HG03280 (cell line): Measurements from ENCODE around the gene ADGRD1.

Source experiments
- ATAC-seq: cut with Tn5 transposase; IDR thresholded peaks from one replicate; pipeline ENCODE4 v1.9.1; 2021; ENCODE audit warnings: mild to moderate bottlenecking, moderate library complexity; ENCODE audit not compliant: unreplicated experiment

Gene ADGRD1

GRCh38 chr12:131097202-131098177 lies 143.8 kb downstream of the ADGRD1 start:
- ATAC-seq: no peak

DNA sequence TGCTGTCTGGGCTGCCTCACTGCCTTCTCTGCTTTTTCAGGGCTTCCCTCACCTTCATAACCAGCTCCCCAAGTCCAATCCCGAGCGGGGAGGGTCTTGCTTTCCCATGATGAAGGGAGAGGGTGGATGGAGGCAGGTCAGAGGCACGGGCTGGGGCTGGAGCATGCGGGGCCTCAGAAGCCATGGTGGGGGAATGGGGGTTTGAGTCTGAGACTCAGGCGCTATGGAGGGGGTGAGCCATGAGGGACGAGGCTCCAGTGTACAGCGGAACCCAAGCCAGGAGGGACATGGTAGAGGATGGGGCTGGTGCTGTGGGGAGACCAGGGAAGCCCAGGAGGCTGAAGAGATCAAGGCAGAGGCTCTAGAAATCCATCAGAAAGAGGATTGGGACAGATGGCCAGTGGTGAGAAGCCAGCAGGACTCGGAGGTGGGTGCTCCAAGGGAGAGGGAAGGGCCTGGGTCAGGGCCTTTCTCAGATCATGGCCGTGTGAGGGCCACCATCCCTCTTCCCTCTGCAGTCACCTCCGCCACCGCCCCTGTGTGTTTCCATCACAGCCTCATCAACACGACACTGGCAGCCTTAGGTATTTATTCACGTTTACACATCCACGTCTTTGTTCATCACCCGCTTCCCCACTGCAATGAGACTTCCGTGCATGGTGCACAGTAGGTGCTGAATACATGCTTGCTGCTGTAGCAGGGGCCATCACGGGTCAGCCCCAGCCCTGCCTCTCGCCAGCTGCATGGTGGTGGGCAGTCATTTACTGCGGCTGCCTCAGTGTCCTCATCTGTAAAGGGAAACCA lies 144.7 kb downstream of the ADGRD1 start:
- ATAC-seq: no peak

DNA sequence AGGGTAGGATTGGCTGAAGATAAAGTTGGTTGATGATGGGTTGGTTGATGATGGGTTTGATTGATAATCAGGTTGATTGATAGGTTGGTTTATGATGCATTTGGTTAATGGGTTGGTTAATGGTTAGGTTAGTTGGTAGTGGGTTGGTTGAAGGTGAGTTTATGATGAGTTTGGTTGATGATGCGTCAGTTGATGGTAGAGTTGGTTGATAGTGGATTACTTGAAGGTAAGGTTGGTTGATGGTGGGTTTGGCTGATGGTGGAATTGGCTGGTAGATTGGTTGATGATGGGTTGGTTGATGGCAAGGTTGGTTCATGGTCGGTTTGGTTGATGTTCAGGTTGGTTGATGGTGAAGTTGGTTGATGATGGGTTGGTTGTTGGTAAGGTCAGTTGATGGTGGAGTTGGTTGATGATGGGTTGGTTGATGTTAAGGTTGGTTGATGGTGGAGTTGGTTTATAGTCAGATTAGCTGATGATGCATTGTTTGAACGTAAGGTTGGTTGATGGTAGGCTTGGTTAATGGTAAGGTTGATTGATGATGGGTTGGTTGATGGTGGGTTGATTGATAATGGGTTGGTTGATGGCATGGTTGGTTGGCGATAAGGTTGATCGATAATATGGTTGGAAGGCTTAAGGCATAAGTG lies 146.4 kb downstream of the ADGRD1 start:
- no peak for ATAC-seq

GRCh38 chr12:131101006-131101405 lies 147.3 kb downstream of the ADGRD1 start:
- ATAC-seq: no peak

DNA sequence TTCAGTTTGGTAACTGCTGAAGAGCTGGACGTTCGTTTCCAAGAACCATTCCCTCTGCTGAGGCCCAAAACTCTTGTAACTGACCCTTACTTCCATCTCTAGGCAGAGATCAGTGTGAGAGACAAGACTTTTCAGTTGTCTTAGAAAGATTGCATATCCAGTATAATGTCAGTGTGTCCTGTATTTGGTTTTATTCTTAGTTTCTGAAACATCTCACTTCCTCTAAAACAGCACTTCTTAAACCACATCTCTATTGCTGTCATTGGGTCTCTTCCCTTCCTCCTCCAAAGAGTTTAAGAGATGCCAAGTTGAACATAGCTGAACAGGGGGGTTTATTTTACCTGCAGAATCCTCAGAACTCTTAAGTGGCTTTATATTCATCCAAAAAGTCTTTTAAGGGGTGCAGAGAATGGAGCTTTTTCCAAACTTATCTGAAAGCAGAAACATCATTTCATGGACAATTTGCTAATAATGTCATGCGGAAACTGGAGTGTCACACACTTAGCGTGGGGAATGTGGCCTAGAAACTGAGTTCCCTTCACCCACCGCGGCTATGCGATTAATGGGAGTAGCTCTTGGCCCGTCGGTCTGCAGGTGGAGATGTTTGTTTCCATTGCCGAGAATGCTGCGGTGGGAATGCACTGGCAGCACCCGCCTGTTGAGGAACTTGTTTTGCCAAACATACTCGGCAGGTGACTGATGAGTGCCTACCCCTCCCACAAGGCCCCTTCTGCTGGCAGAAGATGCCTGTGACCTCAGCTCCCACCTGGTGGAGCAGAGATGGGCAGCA lies 148.2 kb downstream of the ADGRD1 start:
- ATAC-seq: peak; percentile 54

- no peak for ATAC-seq
Observed at GRCh38 chr12:131102493-131102931, 148.8 kb downstream of the ADGRD1 start.

DNA sequence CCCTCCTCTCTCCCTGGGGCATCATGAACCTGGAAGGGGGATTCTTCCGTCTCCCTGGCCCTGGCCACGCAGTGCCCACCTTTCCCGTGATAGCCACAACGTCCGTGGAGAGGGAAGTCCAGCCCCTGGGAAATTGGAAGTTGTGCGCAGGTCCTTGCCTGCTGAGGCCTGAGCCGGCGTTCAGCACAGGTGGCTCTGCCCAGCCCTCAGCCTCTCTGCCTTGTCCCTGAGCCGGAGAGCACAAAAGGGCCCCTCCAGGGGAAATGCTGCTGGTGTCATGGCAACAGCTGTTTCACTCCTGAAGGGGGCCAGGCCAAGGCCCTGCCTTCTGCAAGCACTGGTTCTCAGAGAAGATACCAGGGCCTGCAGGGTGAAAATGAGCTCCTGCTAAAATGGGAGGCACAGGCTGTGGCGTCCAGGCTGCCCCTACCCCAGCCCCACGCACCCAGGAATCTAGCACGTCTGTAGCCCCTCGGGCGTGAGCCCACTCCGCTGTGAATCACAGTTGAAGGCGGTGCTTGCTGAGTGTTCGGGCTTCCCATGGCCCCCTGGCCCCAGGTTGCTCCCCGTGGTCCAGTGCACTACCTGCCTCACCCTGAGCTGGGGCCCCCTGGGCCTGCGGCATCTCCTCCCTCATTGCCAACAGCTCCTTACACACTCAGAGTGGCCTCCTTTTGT lies 149.4 kb downstream of the ADGRD1 start:
- no peak for ATAC-seq

- ATAC-seq: no peak
Observed at GRCh38 chr12:131103669-131104462, 150.2 kb downstream of the ADGRD1 start.

- ATAC-seq: peak; percentile 61
Observed at GRCh38 chr12:131104463-131105350, 151.0 kb downstream of the ADGRD1 start.

DNA sequence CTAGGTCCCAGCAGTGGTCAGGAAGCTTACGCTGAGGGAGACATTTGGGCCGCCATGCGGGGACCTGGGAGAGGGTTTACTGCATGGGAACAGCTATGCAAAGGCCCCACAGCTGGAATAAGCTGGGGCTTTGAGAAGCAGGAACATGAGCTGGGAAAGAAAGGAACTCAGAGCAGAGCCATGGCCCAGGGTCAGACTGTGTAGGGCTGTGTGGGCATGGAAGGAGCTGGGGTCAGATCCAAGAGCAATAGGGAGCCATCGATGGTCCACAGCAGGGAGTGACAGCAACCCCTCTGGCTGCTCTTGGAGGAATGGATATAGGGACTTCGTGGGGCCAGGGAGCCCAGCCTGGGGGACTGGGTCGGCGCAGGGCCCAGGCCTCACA lies 151.6 kb downstream of the ADGRD1 start:
- no peak for ATAC-seq

- ATAC-seq: no peak
Observed at GRCh38 chr12:131105736-131106348, 152.1 kb downstream of the ADGRD1 start.

DNA sequence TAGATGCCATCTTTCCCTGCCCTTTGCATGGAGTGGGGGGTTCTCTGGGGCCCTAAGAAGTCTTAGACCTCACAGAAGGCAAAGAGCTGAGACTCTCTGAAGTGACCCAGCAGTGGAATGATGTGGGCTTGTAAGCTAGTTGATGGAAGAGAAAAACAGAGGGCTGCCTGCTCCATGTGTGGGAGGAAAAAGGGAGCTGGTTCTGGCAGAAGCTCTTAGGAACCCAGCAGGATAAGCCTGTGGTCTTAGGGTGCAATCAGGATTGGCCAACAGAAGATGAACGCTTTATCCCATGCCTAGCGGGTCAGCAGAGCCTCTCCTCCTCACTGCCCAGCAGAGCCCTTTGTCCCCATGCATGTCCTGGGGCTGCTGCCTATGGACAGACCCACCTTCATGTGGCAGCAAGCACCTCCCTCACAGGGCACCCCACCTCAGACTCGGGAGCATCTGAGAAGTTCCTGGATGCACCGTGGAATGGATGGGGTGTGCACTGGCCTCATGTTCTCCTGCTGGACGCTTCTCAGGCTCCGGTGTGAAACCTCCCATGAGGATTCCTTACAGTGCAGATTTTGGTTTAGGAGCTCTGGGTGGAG lies 152.7 kb downstream of the ADGRD1 start:
- ATAC-seq: no peak

- ATAC-seq: no peak
Observed at GRCh38 chr12:131108177-131108955, 154.7 kb downstream of the ADGRD1 start.

DNA sequence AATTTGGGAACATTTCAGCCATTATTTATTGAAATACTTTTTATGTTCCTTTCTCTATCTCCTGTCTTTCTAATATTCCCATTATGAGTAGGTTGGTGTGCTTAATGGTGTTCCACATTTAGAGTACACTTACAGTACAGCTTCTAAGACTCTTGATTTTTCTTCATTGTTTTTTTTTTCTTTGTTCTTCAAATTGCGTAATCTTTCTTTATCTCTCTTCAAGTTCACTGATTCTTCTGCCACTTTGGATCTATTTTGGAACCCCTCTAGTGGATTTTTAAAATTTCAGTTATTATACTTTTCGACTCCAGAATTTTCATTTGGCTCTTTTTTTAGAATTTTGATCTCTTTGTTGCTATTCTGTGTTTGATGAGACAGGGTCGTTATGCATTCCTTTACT lies 157.7 kb downstream of the ADGRD1 start:
- ATAC-seq: no peak

DNA sequence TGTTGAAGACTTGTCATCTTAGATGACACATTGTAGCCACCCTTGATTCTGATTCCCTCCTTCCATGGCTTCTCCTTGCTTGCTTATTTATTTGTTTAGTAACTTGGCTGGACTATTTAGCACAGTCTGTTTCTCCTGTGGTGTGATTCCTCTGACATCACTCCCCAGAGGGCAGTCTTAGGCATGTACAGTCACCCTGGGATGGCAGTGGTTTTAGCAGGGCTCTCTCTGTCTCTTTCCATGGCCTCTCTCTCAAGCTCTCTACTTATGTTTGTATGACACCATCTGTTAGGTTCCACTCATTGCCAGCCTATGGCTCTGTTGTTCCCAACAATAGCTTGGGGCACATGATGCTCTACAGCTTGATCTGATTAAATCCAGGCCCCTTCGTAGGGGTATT lies 158.3 kb downstream of the ADGRD1 start:
- ATAC-seq: no peak

DNA sequence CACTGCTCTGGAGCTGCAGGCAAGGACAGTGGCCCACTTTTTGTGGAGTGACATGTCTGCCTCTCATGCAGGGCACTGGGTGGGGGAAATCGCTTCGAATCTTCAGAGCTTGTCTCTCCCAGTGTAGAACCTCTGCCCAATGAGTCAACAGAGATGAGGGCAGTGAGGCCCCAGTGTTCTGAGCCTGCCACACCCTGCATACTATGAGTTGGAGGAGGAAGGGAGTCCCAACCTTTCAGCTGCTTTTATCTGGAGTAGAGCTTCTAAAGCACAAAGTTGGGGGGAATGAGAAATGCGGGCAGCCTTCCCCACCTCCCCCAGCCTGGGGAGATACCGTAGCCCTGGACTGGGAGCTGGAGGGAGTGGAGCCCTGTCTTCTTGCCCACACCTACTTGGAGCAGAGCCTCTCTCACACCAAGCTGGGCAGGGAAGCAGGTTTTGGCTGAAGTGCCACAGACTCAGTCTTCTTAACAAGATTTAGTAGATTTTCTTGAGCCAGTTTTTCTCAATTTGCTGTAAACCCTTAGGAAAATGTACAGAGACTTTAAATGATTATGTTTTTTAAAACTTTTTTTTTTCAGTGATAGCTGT lies 159.1 kb downstream of the ADGRD1 start:
- no peak for ATAC-seq
